Articular chondrocyte of knee joint (primary cell): ENCODE results near the gene CLDN12. TPM values are rescaled to one million over a fixed set of nuclear protein-coding genes. Genes with fewer than 3 reads are reported as not detected.

Experiments
- total RNA-seq: library from RNA; depleted of rRNA; stranded (reverse); fragments of >200 nt; gene quantifications from 2 replicates; pipeline ENCODE4 v1.2.3, GENCODE V29; 2012

The CLDN12 gene
- total RNA-seq: 49.5 and 50.0 TPM in 2 replicates

GRCh38 chr7:90403174-90404113 lies at the start of gene CLDN12:
TSS of gene CLDN12 (plus strand) at chr7:90403461. CDS start at chr7:90412677, 9,216 bp downstream.

Other genes with a start within 250 kb of the CLDN12 start
- 55.5 and 75.5 TPM in 2 replicates for gene STEAP1, start 249.0 kb upstream of the CLDN12 start, total RNA-seq
- gene STEAP2, start 191.7 kb upstream of the CLDN12 start, total RNA-seq: 24.8 and 26.7 TPM in 2 replicates
- gene CFAP69, start 158.3 kb upstream of the CLDN12 start, total RNA-seq: 10.1 and 12.3 TPM in 2 replicates
- not detected in 2 replicates for gene FAM237B, start 82.2 kb upstream of the CLDN12 start, total RNA-seq
- 26.3 and 34.8 TPM in 2 replicates for gene GTPBP10, start 56.7 kb upstream of the CLDN12 start, total RNA-seq
- not detected in 2 replicates for gene PTTG1IP2, start 66.2 kb downstream of the CLDN12 start, total RNA-seq
- 70.8 and 72.5 TPM in 2 replicates for gene CDK14, start 192.9 kb downstream of the CLDN12 start, total RNA-seq